T-helper 17 cell (primary cell): ENCODE measurements around the gene DNASE1. TPM values are rescaled to one million over a fixed set of nuclear protein-coding genes. Genes with fewer than 3 reads are reported as not detected.

Experiments
- ATAC-seq: fragments of 150-1000 bp; cut with Tn5 transposase; 2 replicates; pipeline ENCODE4 v1.10.0; 2021; ENCODE audit warnings: mild to moderate bottlenecking, moderate library complexity
- DNase-seq, 3 donors: peaks; one replicate each; pipeline versions ENCODE4 v3.0.0 to v3.0.0-alpha.2; 2020 to 2021
- H3K9me3 ChIP-seq: one replicate; pipeline ENCODE4 v1.7.0; 2013; ENCODE audit warnings: low read length, mild to moderate bottlenecking; ENCODE audit not compliant: control insufficient read depth, poor library complexity, severe bottlenecking
- H3K27ac Mint-ChIP-seq: one replicate; pipeline ENCODE4 v1.8.0; 2022; ENCODE audit warnings: mild to moderate bottlenecking, moderate library complexity, mixed read lengths
- H3K27me3 Mint-ChIP-seq: one replicate; pipeline ENCODE4 v1.8.0; 2022; ENCODE audit warnings: mixed read lengths
- H3K36me3 Mint-ChIP-seq: one replicate; pipeline ENCODE4 v1.8.0; 2022; ENCODE audit warnings: low read depth, mixed read lengths
- H3K4me1 Mint-ChIP-seq: one replicate; pipeline ENCODE4 v1.8.0; 2022; ENCODE audit warnings: mild to moderate bottlenecking, mixed read lengths
- H3K4me3 Mint-ChIP-seq: one replicate; pipeline ENCODE4 v1.8.0; 2022; ENCODE audit warnings: mild to moderate bottlenecking, moderate library complexity, mixed read lengths
- total RNA-seq, 4 donors: library from RNA in 2 of 4; stranded (reverse) in 2 of 4; gene quantifications; one replicate each; pipeline ENCODE4 v1.2.3 and lab custom pipeline; 2022 to 2026

The DNASE1 gene
- total RNA-seq, 2 donors from 2014 or later = 19.6 to 21.5 TPM

GRCh38 chr16:3664187-3664896 is 9.9 kb downstream of the DNASE1 start:
- no peak overlapping the region for H3K4me3 Mint-ChIP-seq
- peaks cover 4% of the 10 kb centered on the region for H3K36me3 Mint-ChIP-seq
- no peak for ATAC-seq
- no peaks in the 10 kb centered on the region for H3K9me3 ChIP-seq
- H3K27me3 Mint-ChIP-seq = no peaks in the 10 kb centered on the region
- peaks cover 9% of the 10 kb centered on the region for H3K4me1 Mint-ChIP-seq
- no peak for DNase-seq
- H3K27ac Mint-ChIP-seq = peak overlapping the region; percentile 66

GRCh38 chr16:3665508-3665907 is 11.0 kb downstream of the DNASE1 start:
- peak; percentile 73 for ATAC-seq
- H3K36me3 Mint-ChIP-seq = peaks cover 4% of the 10 kb centered on the region

GRCh38 chr16:3668626-3669025 is 14.1 kb downstream of the DNASE1 start:
- H3K4me3 Mint-ChIP-seq = peak overlapping the region; percentile 19
- DNase-seq (no peak), ATAC-seq (no peak)
- H3K36me3 Mint-ChIP-seq = no peaks in the 10 kb centered on the region
- peaks cover 9% of the 10 kb centered on the region for H3K4me1 Mint-ChIP-seq
- no peaks in the 10 kb centered on the region for H3K27me3 Mint-ChIP-seq
- no peaks in the 10 kb centered on the region for H3K9me3 ChIP-seq
- H3K27ac Mint-ChIP-seq = peak overlapping the region; percentile 16

More at GRCh38 chr16:3665508-3665907, 11.0 kb downstream of the DNASE1 start:
- H3K9me3 ChIP-seq = no peaks in the 10 kb centered on the region
- H3K27me3 Mint-ChIP-seq = no peaks in the 10 kb centered on the region
- H3K27ac Mint-ChIP-seq = peak overlapping the region; percentile 76
- peaks cover 9% of the 10 kb centered on the region for H3K4me1 Mint-ChIP-seq
- DNase-seq = no peak
- H3K4me3 Mint-ChIP-seq = no peak overlapping the region

- Mint-ChIP-seq H3K27ac (peak overlapping the region; percentile 16), H3K4me1 (peaks cover 9% of the 10 kb centered on the region), H3K4me3 (peak overlapping the region; percentile 19), H3K36me3 (no peaks in the 10 kb centered on the region), H3K27me3 (no peaks in the 10 kb centered on the region)
- ATAC-seq (no peak), DNase-seq (no peak)
- H3K9me3 ChIP-seq = no peaks in the 10 kb centered on the region
Observed at GRCh38 chr16:3669082-3669481, 14.6 kb downstream of the DNASE1 start.

- no peak overlapping the region for H3K27ac Mint-ChIP-seq
- no peak overlapping the region for H3K4me3 Mint-ChIP-seq
- H3K4me1 Mint-ChIP-seq = peaks cover 4% of the 10 kb centered on the region
- no peaks in the 10 kb centered on the region for H3K27me3 Mint-ChIP-seq
- ATAC-seq (no peak), DNase-seq (no peak)
- no peaks in the 10 kb centered on the region for H3K36me3 Mint-ChIP-seq
- H3K9me3 ChIP-seq = no peaks in the 10 kb centered on the region
Observed at GRCh38 chr16:3670711-3671110, 16.2 kb downstream of the DNASE1 start.

- no peaks in the 10 kb centered on the region for H3K9me3 ChIP-seq
- ATAC-seq (no peak), DNase-seq (no peak)
- no peaks in the 10 kb centered on the region for H3K4me1 Mint-ChIP-seq
- no peak overlapping the region for H3K4me3 Mint-ChIP-seq
- H3K36me3 Mint-ChIP-seq = no peaks in the 10 kb centered on the region
- no peak overlapping the region for H3K27ac Mint-ChIP-seq
- H3K27me3 Mint-ChIP-seq = no peaks in the 10 kb centered on the region
Observed at GRCh38 chr16:3671424-3671823, 16.9 kb downstream of the DNASE1 start.

GRCh38 chr16:3672571-3673041 is 18.1 kb downstream of the DNASE1 start:
- Mint-ChIP-seq H3K36me3 (no peaks in the 10 kb centered on the region), H3K27ac (no peak overlapping the region), H3K4me3 (no peak overlapping the region), H3K4me1 (no peaks in the 10 kb centered on the region), H3K27me3 (no peaks in the 10 kb centered on the region)
- ATAC-seq (no peak), DNase-seq (no peak)
- no peaks in the 10 kb centered on the region for H3K9me3 ChIP-seq

GRCh38 chr16:3673201-3673600 is 18.7 kb downstream of the DNASE1 start:
- Mint-ChIP-seq H3K36me3 (no peaks in the 10 kb centered on the region), H3K27ac (no peak overlapping the region), H3K27me3 (no peaks in the 10 kb centered on the region), H3K4me1 (no peaks in the 10 kb centered on the region), H3K4me3 (no peak overlapping the region)
- ATAC-seq = no peak
- no peak for DNase-seq
- no peaks in the 10 kb centered on the region for H3K9me3 ChIP-seq

GRCh38 chr16:3673676-3674377 is 19.3 kb downstream of the DNASE1 start:
- Mint-ChIP-seq H3K27me3 (no peaks in the 10 kb centered on the region), H3K4me1 (no peaks in the 10 kb centered on the region), H3K4me3 (no peak overlapping the region), H3K27ac (no peak overlapping the region), H3K36me3 (no peaks in the 10 kb centered on the region)
- no peaks in the 10 kb centered on the region for H3K9me3 ChIP-seq
- no peak for ATAC-seq
- DNase-seq = no peak

- H3K27me3 Mint-ChIP-seq = no peaks in the 10 kb centered on the region
- ATAC-seq = no peak
- H3K27ac Mint-ChIP-seq = no peak overlapping the region
- no peak overlapping the region for H3K4me3 Mint-ChIP-seq
- no peaks in the 10 kb centered on the region for H3K36me3 Mint-ChIP-seq
- no peaks in the 10 kb centered on the region for H3K9me3 ChIP-seq
- no peak for DNase-seq
- H3K4me1 Mint-ChIP-seq = no peaks in the 10 kb centered on the region
Observed at GRCh38 chr16:3674513-3675295, 20.2 kb downstream of the DNASE1 start.

GRCh38 chr16:3675601-3676130 is 21.2 kb downstream of the DNASE1 start:
- no peaks in the 10 kb centered on the region for H3K4me1 Mint-ChIP-seq
- ATAC-seq (no peak), DNase-seq (no peak)
- no peak overlapping the region for H3K27ac Mint-ChIP-seq
- H3K27me3 Mint-ChIP-seq = no peaks in the 10 kb centered on the region
- H3K9me3 ChIP-seq = no peaks in the 10 kb centered on the region
- no peak overlapping the region for H3K4me3 Mint-ChIP-seq
- H3K36me3 Mint-ChIP-seq = no peaks in the 10 kb centered on the region

- H3K4me3 Mint-ChIP-seq = no peak overlapping the region
- H3K9me3 ChIP-seq = no peaks in the 10 kb centered on the region
- peak overlapping the region; percentile 8 for H3K27ac Mint-ChIP-seq
- ATAC-seq (no peak), DNase-seq (no peak)
- peaks cover 2% of the 10 kb centered on the region for H3K4me1 Mint-ChIP-seq
- H3K27me3 Mint-ChIP-seq = no peaks in the 10 kb centered on the region
- no peaks in the 10 kb centered on the region for H3K36me3 Mint-ChIP-seq
Observed at GRCh38 chr16:3677994-3678393, 23.5 kb downstream of the DNASE1 start.

- Mint-ChIP-seq H3K4me3 (no peak overlapping the region), H3K27ac (no peak overlapping the region), H3K4me1 (peaks cover 2% of the 10 kb centered on the region), H3K36me3 (no peaks in the 10 kb centered on the region), H3K27me3 (no peaks in the 10 kb centered on the region)
- DNase-seq (no peak), ATAC-seq (no peak)
- no peaks in the 10 kb centered on the region for H3K9me3 ChIP-seq
Observed at GRCh38 chr16:3681206-3681605, 26.7 kb downstream of the DNASE1 start.
